ENCODE data around the gene STK24.

STK24 gene

GRCh38 chr13:98530217-98530616, 46.7 kb downstream of the STK24 start:
- Histone ChIP-seq H3K36me3 (ENCODE audit: insufficient read depth, low read length) (no peaks in the 10 kb centered on the region; the same call in 1 of the 2 replicates), H4K20me1 (ENCODE audit: insufficient read depth, low read length, poor library complexity, severe bottlenecking) (peaks cover 53% of the 10 kb centered on the region), H3K4me1 (ENCODE audit: insufficient read depth, low read length, poor library complexity, severe bottlenecking) (no peaks in the 10 kb centered on the region), H3K4me2 (ENCODE audit: low read depth, low read length, poor library complexity, severe bottlenecking) (no peak overlapping the region), H3K9me2 (replicated peaks; ENCODE audit: low read depth, low read length) (no peaks in the 10 kb centered on the region), H3K9me3 (ENCODE audit: insufficient read depth, low read depth, low read length) (no peaks in the 10 kb centered on the region), H3K9ac (ENCODE audit: low read depth, low read length, poor library complexity, severe bottlenecking) (no peak overlapping the region), H3K27me3 (ENCODE audit: insufficient read depth, low read length, poor library complexity, severe bottlenecking) (no peaks in the 10 kb centered on the region), H3K4me3 (ENCODE audit: low read length, poor library complexity, severe bottlenecking) (no peak overlapping the region), H2AFZ (ENCODE audit: low read length) (no peak overlapping the region), H3F3A (ENCODE audit: low read depth) (no peaks in the 10 kb centered on the region), H3K79me2 (ENCODE audit: insufficient read depth, low read length) (peaks cover 98% of the 10 kb centered on the region)
- no peak for TF ChIP-seq EZH2phosphoT487 (IDR thresholded peaks at IDR 0.05; ENCODE audit: borderline replicate concordance)
- TF ChIP-seq, protein P1, sequence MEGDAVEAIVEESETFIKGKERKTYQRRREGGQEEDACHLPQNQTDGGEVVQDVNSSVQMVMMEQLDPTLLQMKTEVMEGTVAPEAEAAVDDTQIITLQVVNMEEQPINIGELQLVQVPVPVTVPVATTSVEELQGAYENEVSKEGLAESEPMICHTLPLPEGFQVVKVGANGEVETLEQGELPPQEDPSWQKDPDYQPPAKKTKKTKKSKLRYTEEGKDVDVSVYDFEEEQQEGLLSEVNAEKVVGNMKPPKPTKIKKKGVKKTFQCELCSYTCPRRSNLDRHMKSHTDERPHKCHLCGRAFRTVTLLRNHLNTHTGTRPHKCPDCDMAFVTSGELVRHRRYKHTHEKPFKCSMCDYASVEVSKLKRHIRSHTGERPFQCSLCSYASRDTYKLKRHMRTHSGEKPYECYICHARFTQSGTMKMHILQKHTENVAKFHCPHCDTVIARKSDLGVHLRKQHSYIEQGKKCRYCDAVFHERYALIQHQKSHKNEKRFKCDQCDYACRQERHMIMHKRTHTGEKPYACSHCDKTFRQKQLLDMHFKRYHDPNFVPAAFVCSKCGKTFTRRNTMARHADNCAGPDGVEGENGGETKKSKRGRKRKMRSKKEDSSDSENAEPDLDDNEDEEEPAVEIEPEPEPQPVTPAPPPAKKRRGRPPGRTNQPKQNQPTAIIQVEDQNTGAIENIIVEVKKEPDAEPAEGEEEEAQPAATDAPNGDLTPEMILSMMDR (conservative IDR thresholded peaks at IDR 0.05; ENCODE audit: low read length) = no peak

DNA sequence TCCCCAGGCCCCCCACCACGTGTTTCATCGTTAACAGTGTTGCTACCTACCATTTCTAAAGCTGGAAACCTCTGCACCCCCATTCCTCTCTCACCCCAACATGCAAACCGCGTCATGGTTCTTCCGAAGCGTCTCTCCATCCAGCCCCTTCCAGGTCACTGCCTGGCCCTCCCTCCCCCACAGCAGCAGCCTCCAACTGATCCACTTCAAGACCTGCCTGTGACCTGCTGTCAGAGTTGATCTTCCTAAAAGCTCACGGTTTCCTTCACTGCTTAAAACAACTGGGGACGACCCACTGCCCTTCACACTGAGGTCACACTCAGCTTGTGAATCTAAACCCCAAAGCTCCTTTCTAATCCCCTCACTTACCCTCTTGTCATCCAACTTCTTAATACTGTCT, 47.7 kb downstream of the STK24 start:
- TF ChIP-seq, protein P1 (conservative IDR thresholded peaks at IDR 0.05; ENCODE audit: low read length) = no peak
- no peak for TF ChIP-seq EZH2phosphoT487 (IDR thresholded peaks at IDR 0.05; ENCODE audit: borderline replicate concordance)
- H3K9ac ChIP-seq (ENCODE audit: low read depth, low read length, poor library complexity, severe bottlenecking) = no peak overlapping the region
- peaks cover 56% of the 10 kb centered on the region for H4K20me1 ChIP-seq (ENCODE audit: insufficient read depth, low read length, poor library complexity, severe bottlenecking)

DNA sequence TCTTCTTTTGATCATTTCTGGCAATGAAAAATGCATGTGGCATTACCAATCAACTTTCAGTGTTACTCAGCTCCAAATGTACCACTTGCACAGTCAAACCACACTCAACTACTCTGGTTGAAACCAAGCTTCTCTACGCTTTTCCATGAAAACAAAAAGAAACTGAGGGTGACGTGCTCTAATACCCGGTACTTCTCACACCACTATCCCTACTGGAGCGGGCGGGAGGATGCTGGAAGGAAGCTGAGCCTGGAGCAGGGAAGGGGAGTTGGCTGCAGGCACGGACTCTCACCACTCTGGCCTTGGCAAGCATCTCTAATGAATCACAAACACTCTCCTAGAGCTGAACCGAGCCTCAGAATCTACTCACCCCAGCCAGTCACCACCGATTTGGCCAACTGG, 48.2 kb downstream of the STK24 start:
- no peak for TF ChIP-seq EZH2phosphoT487 (IDR thresholded peaks at IDR 0.05; ENCODE audit: borderline replicate concordance)
- TF ChIP-seq, protein P1 (conservative IDR thresholded peaks at IDR 0.05; ENCODE audit: low read length) = no peak
- Histone ChIP-seq H3F3A (ENCODE audit: low read depth) (no peaks in the 10 kb centered on the region), H3K9me3 (ENCODE audit: insufficient read depth, low read depth, low read length) (no peaks in the 10 kb centered on the region), H3K4me1 (ENCODE audit: insufficient read depth, low read length, poor library complexity, severe bottlenecking) (peaks cover 11% of the 10 kb centered on the region), H3K36me3 (ENCODE audit: insufficient read depth, low read length) (no peaks in the 10 kb centered on the region; the same call in 1 of the 2 replicates), H3K4me3 (ENCODE audit: low read length, poor library complexity, severe bottlenecking) (no peak overlapping the region), H4K20me1 (ENCODE audit: insufficient read depth, low read length, poor library complexity, severe bottlenecking) (peaks cover 59% of the 10 kb centered on the region), H3K27me3 (ENCODE audit: insufficient read depth, low read length, poor library complexity, severe bottlenecking) (no peaks in the 10 kb centered on the region), H3K4me2 (ENCODE audit: low read depth, low read length, poor library complexity, severe bottlenecking) (no peak overlapping the region), H3K9ac (ENCODE audit: low read depth, low read length, poor library complexity, severe bottlenecking) (no peak overlapping the region), H3K9me2 (replicated peaks; ENCODE audit: low read depth, low read length) (no peaks in the 10 kb centered on the region), H3K79me2 (ENCODE audit: insufficient read depth, low read length) (peaks cover 100% of the 10 kb centered on the region), H2AFZ (ENCODE audit: low read length) (no peak overlapping the region)

More for the DNA sequence above, 47.7 kb downstream of the STK24 start:
- Histone ChIP-seq H3K27me3 (ENCODE audit: insufficient read depth, low read length, poor library complexity, severe bottlenecking) (no peaks in the 10 kb centered on the region), H3K9me2 (replicated peaks; ENCODE audit: low read depth, low read length) (no peaks in the 10 kb centered on the region), H3K4me1 (ENCODE audit: insufficient read depth, low read length, poor library complexity, severe bottlenecking) (peaks cover 6% of the 10 kb centered on the region), H2AFZ (ENCODE audit: low read length) (no peak overlapping the region), H3K9me3 (ENCODE audit: insufficient read depth, low read depth, low read length) (no peaks in the 10 kb centered on the region), H3F3A (ENCODE audit: low read depth) (no peaks in the 10 kb centered on the region), H3K36me3 (ENCODE audit: insufficient read depth, low read length) (no peaks in the 10 kb centered on the region; the same call in 1 of the 2 replicates), H3K4me3 (ENCODE audit: low read length, poor library complexity, severe bottlenecking) (no peak overlapping the region), H3K4me2 (ENCODE audit: low read depth, low read length, poor library complexity, severe bottlenecking) (no peak overlapping the region), H3K79me2 (ENCODE audit: insufficient read depth, low read length) (peaks cover 100% of the 10 kb centered on the region)

Data from Loucy (cell line).